ENCODE data around the gene SNX11.

DNA sequence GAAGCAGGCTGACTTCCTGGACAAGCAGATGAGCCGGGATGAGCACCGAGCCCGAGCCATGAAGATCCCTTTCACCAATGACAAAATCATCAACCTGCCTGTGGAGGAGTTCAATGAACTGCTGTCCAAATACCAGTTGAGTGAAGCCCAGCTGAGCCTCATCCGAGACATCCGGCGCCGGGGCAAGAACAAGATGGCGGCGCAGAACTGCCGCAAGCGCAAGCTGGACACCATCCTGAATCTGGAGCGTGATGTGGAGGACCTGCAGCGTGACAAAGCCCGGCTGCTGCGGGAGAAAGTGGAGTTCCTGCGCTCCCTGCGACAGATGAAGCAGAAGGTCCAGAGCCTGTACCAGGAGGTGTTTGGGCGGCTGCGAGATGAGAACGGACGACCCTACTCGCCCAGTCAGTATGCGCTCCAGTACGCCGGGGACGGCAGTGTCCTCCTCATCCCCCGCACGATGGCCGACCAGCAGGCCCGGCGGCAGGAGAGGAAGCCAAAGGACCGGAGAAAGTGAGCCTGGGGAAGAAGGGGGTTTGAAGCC, 48.4 kb upstream of the SNX11 start:
- no peak for TF ChIP-seq POLR2AphosphoS5 (IDR thresholded peaks at IDR 0.05)
- TF ChIP-seq EP300 (IDR thresholded peaks at IDR 0.05): no peak
- TF ChIP-seq POLR2A (IDR thresholded peaks at IDR 0.05): no peak
- TF ChIP-seq, protein P1, sequence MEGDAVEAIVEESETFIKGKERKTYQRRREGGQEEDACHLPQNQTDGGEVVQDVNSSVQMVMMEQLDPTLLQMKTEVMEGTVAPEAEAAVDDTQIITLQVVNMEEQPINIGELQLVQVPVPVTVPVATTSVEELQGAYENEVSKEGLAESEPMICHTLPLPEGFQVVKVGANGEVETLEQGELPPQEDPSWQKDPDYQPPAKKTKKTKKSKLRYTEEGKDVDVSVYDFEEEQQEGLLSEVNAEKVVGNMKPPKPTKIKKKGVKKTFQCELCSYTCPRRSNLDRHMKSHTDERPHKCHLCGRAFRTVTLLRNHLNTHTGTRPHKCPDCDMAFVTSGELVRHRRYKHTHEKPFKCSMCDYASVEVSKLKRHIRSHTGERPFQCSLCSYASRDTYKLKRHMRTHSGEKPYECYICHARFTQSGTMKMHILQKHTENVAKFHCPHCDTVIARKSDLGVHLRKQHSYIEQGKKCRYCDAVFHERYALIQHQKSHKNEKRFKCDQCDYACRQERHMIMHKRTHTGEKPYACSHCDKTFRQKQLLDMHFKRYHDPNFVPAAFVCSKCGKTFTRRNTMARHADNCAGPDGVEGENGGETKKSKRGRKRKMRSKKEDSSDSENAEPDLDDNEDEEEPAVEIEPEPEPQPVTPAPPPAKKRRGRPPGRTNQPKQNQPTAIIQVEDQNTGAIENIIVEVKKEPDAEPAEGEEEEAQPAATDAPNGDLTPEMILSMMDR (IDR thresholded peaks at IDR 0.05): no peak

Data from stomach (tissue), 4 donors.